Gastroesophageal sphincter (tissue), 3 donors: ENCODE data around the gene CFDP1.

Source experiments
- POLR2A ChIP-seq, 2 donors: fragments of 450-650 bp; IDR thresholded peaks; one replicate each; pipeline ENCODE4 v1.6.1; 2017; ENCODE audit warnings: antibody characterized with exemption in 2 of 2, mild to moderate bottlenecking in 2 of 2, moderate library complexity in 1 of 2
- TF ChIP-seq, protein P1 (sequence below), 4 experiments: fragments of 200-600 bp in 2 of 4; fragments of 450-650 bp in 2 of 4; sonication (generic) in 1 of 4; IDR thresholded peaks; one replicate each; pipeline ENCODE4 v1.5.1; 2017 to 2019; ENCODE audit warnings: antibody characterized with exemption in 4 of 4, mild to moderate bottlenecking in 2 of 4, moderate library complexity in 2 of 4

DNA sequence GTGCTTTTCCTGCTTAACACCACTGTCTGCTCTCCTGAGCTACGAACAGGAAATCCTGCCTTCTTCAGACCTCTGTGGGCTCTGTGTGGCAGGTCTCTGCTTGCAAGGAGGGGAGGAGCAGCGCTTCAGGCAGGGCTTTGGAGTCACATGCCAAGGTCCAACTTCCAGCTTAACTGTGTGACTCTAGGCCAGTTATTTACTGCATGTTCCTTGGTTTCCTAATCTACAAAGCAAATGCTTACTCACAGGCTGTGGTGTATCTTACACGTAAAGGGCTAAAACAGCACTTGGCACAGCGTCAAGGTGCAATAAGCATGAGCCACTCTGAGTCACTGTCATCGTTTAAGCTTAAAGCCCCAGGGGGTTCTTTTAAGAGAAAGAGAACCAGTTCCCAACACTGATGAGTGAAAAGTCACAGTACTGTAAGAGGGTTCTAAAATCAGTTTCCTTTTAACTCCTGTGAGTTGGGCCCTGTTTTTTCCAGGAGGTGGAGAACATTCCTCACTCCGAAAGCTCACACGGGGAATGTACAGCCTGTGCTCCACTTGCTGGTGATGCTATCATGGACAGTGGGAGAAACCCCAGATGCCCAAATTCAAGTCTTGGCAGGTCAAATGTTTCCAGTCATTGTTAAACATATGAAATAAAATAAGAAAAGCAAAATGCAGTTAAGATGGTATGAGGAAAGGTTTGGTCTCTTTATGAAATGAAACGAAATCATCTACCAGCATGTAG, 127.8 kb downstream of the CFDP1 start:
- TF ChIP-seq POLR2A (IDR thresholded peaks at IDR 0.05), result no peak
- TF ChIP-seq, protein P1, sequence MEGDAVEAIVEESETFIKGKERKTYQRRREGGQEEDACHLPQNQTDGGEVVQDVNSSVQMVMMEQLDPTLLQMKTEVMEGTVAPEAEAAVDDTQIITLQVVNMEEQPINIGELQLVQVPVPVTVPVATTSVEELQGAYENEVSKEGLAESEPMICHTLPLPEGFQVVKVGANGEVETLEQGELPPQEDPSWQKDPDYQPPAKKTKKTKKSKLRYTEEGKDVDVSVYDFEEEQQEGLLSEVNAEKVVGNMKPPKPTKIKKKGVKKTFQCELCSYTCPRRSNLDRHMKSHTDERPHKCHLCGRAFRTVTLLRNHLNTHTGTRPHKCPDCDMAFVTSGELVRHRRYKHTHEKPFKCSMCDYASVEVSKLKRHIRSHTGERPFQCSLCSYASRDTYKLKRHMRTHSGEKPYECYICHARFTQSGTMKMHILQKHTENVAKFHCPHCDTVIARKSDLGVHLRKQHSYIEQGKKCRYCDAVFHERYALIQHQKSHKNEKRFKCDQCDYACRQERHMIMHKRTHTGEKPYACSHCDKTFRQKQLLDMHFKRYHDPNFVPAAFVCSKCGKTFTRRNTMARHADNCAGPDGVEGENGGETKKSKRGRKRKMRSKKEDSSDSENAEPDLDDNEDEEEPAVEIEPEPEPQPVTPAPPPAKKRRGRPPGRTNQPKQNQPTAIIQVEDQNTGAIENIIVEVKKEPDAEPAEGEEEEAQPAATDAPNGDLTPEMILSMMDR (IDR thresholded peaks at IDR 0.05), result no peak
